Measurements from ENCODE around the gene PLEKHH2.

Gene PLEKHH2

DNA sequence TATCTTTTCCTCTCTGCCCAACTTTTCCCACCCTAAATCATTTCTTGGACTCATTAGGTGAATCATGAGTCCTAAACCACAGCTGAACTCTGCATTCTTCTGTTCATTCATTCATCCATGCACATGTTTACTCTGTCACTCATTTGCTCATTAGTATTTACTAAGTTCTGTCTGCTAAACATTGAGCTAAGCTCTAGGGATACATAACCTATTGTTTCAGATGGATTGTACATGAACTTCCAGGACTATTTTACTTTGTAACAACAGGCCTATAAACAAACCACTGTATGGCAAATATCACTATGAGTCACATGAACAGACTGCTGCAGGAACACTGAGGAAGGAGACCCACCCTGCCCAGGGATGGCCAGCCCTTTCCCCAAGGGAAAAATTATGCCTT is 122.1 kb downstream of the PLEKHH2 start:
- Histone ChIP-seq H3K79me2 (ENCODE audit: insufficient read depth, low read length) (no peaks in the 10 kb centered on the region), H3K9me3 (ENCODE audit: insufficient read depth, low read length, severe bottlenecking) (no peaks in the 10 kb centered on the region), H3K9ac (ENCODE audit: low read depth, low read length) (no peak overlapping the region), H3K4me3 (ENCODE audit: low read depth in 1 of 2, low read length in 2 of 2) (no peak overlapping the region), H3K27me3 (ENCODE audit: insufficient read depth, low read length, poor library complexity) (peaks cover 6% of the 10 kb centered on the region), H4K20me1 (ENCODE audit: insufficient read depth, low read length) (no peaks in the 10 kb centered on the region), H2AFZ (ENCODE audit: low read depth, low read length) (no peak overlapping the region), H3K36me3 (ENCODE audit: insufficient read depth, low read length) (no peaks in the 10 kb centered on the region), H3K27ac (ENCODE audit: low read length) (no peak overlapping the region), H3K4me1 (ENCODE audit: insufficient read depth, low read length) (no peaks in the 10 kb centered on the region), H3K4me2 (ENCODE audit: insufficient read depth, low read length) (no peak overlapping the region)
- TF ChIP-seq, protein P1, sequence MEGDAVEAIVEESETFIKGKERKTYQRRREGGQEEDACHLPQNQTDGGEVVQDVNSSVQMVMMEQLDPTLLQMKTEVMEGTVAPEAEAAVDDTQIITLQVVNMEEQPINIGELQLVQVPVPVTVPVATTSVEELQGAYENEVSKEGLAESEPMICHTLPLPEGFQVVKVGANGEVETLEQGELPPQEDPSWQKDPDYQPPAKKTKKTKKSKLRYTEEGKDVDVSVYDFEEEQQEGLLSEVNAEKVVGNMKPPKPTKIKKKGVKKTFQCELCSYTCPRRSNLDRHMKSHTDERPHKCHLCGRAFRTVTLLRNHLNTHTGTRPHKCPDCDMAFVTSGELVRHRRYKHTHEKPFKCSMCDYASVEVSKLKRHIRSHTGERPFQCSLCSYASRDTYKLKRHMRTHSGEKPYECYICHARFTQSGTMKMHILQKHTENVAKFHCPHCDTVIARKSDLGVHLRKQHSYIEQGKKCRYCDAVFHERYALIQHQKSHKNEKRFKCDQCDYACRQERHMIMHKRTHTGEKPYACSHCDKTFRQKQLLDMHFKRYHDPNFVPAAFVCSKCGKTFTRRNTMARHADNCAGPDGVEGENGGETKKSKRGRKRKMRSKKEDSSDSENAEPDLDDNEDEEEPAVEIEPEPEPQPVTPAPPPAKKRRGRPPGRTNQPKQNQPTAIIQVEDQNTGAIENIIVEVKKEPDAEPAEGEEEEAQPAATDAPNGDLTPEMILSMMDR (IDR thresholded peaks at IDR 0.05; ENCODE audit: borderline replicate concordance, extremely low read depth, low read length, poor library complexity, severe bottlenecking): no peak
- no peak for TF ChIP-seq EZH2 (IDR thresholded peaks at IDR 0.05; ENCODE audit: borderline replicate concordance, low read depth, low read length, severe bottlenecking)
- DNase-seq (no peak), ATAC-seq (ENCODE audit: insufficient read depth, low read depth) (no peak)

- Histone ChIP-seq H3K27me3 (ENCODE audit: insufficient read depth, low read length, poor library complexity) (peaks cover 6% of the 10 kb centered on the region), H3K4me2 (ENCODE audit: insufficient read depth, low read length) (no peak overlapping the region), H3K36me3 (ENCODE audit: insufficient read depth, low read length) (no peaks in the 10 kb centered on the region), H3K9ac (ENCODE audit: low read depth, low read length) (no peak overlapping the region), H2AFZ (ENCODE audit: low read depth, low read length) (no peak overlapping the region), H3K4me1 (ENCODE audit: insufficient read depth, low read length) (no peaks in the 10 kb centered on the region), H3K27ac (ENCODE audit: low read length) (no peak overlapping the region), H3K4me3 (ENCODE audit: low read depth in 1 of 2, low read length in 2 of 2) (no peak overlapping the region), H4K20me1 (ENCODE audit: insufficient read depth, low read length) (no peaks in the 10 kb centered on the region), H3K79me2 (ENCODE audit: insufficient read depth, low read length) (no peaks in the 10 kb centered on the region), H3K9me3 (ENCODE audit: insufficient read depth, low read length, severe bottlenecking) (no peaks in the 10 kb centered on the region)
- ATAC-seq (ENCODE audit: insufficient read depth, low read depth) (no peak), DNase-seq (no peak)
- TF ChIP-seq, protein P1 (IDR thresholded peaks at IDR 0.05; ENCODE audit: borderline replicate concordance, extremely low read depth, low read length, poor library complexity, severe bottlenecking): no peak
- no peak for TF ChIP-seq EZH2 (IDR thresholded peaks at IDR 0.05; ENCODE audit: borderline replicate concordance, low read depth, low read length, severe bottlenecking)
Measured at GRCh38 chr2:43762286-43762685, 125.2 kb downstream of the PLEKHH2 start.

DNA sequence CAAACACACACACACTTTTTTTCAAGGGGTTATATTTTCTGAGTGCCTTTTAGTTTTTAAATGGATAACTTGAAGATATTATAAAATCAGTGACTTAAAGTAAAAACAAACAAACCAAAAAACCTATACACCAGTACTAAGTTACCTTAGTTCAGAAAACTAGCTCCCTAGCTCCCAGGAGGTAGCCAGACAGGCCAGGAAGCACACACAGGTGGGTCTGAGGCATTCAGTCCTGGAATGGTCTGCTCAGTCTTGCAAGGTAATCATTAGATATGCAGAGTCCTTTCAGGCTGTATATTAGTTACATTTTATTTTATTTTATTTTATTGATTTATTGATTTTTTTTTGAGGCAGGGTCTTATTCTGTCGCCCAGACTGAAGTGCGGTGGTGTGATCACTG is 126.0 kb downstream of the PLEKHH2 start:
- Histone ChIP-seq H3K4me2 (ENCODE audit: insufficient read depth, low read length) (no peak overlapping the region), H4K20me1 (ENCODE audit: insufficient read depth, low read length) (no peaks in the 10 kb centered on the region), H3K79me2 (ENCODE audit: insufficient read depth, low read length) (no peaks in the 10 kb centered on the region), H3K9me3 (ENCODE audit: insufficient read depth, low read length, severe bottlenecking) (no peaks in the 10 kb centered on the region), H3K27ac (ENCODE audit: low read length) (no peak overlapping the region), H3K27me3 (ENCODE audit: insufficient read depth, low read length, poor library complexity) (peaks cover 6% of the 10 kb centered on the region), H3K4me1 (ENCODE audit: insufficient read depth, low read length) (no peaks in the 10 kb centered on the region), H3K4me3 (ENCODE audit: low read depth in 1 of 2, low read length in 2 of 2) (no peak overlapping the region), H3K9ac (ENCODE audit: low read depth, low read length) (no peak overlapping the region), H3K36me3 (ENCODE audit: insufficient read depth, low read length) (no peaks in the 10 kb centered on the region), H2AFZ (ENCODE audit: low read depth, low read length) (no peak overlapping the region)
- ATAC-seq (ENCODE audit: insufficient read depth, low read depth) (no peak), DNase-seq (no peak)
- TF ChIP-seq, protein P1 (IDR thresholded peaks at IDR 0.05; ENCODE audit: borderline replicate concordance, extremely low read depth, low read length, poor library complexity, severe bottlenecking): no peak

GRCh38 chr2:43764086-43764705 is 127.1 kb downstream of the PLEKHH2 start:
- TF ChIP-seq EZH2 (IDR thresholded peaks at IDR 0.05; ENCODE audit: borderline replicate concordance, low read depth, low read length, severe bottlenecking): no peak
- TF ChIP-seq, protein P1 (IDR thresholded peaks at IDR 0.05; ENCODE audit: borderline replicate concordance, extremely low read depth, low read length, poor library complexity, severe bottlenecking): no peak

More at GRCh38 chr2:43764086-43764705, 127.1 kb downstream of the PLEKHH2 start:
- H3K4me3 ChIP-seq (ENCODE audit: low read depth in 1 of 2, low read length in 2 of 2): no peak overlapping the region
- no peak overlapping the region for H3K4me2 ChIP-seq (ENCODE audit: insufficient read depth, low read length)
- DNase-seq (no peak), ATAC-seq (ENCODE audit: insufficient read depth, low read depth) (no peak)
- no peaks in the 10 kb centered on the region for H3K79me2 ChIP-seq (ENCODE audit: insufficient read depth, low read length)
- H3K9ac ChIP-seq (ENCODE audit: low read depth, low read length): no peak overlapping the region
- no peaks in the 10 kb centered on the region for H3K36me3 ChIP-seq (ENCODE audit: insufficient read depth, low read length)
- no peak overlapping the region for H3K27ac ChIP-seq (ENCODE audit: low read length)
- no peaks in the 10 kb centered on the region for H3K9me3 ChIP-seq (ENCODE audit: insufficient read depth, low read length, severe bottlenecking)
- H2AFZ ChIP-seq (ENCODE audit: low read depth, low read length): no peak overlapping the region
- H3K4me1 ChIP-seq (ENCODE audit: insufficient read depth, low read length): no peaks in the 10 kb centered on the region
- no peaks in the 10 kb centered on the region for H4K20me1 ChIP-seq (ENCODE audit: insufficient read depth, low read length)
- peaks cover 6% of the 10 kb centered on the region for H3K27me3 ChIP-seq (ENCODE audit: insufficient read depth, low read length, poor library complexity)

Data from DND-41 (cell line).